Naive thymus-derived CD4-positive, alpha-beta T cell (primary cell): ENCODE results near the gene COL9A2. TPM values are rescaled to one million over a fixed set of nuclear protein-coding genes. Genes with fewer than 3 reads are reported as not detected.

Source experiments
- ATAC-seq: fragments of 150-1000 bp; cut with Tn5 transposase; 2 replicates; pipeline ENCODE4 v1.10.0; 2021; ENCODE audit warnings: mild to moderate bottlenecking, moderate library complexity
- CTCF ChIA-PET: fragments of 350-600 bp; sonication (Branson Sonifier 250); formaldehyde crosslinking; loops from one replicate; lab custom pipeline; 2021; ENCODE audit warnings: antibody characterized with exemption; lab: Charles Lee
- POLR2A ChIA-PET: fragments of 350-600 bp; sonication (Branson Sonifier 250); formaldehyde crosslinking; loops from one replicate; lab custom pipeline; 2021; ENCODE audit warnings: antibody characterized with exemption, inconsistent platforms; lab: Charles Lee
- DNase-seq, 9 donors: peaks; one replicate each; pipeline versions ENCODE4 v3.0.0 to v3.0.0-alpha.2; 2020 to 2022; ENCODE audit warnings: mixed read lengths in 1 of 9
- H3K27ac ChIP-seq: one replicate; pipeline ENCODE4 v1.7.0; 2013; ENCODE audit warnings: mild to moderate bottlenecking, low read depth, low read length, moderate library complexity
- H3K27me3 ChIP-seq, 2 donors: one replicate each; pipeline ENCODE4 v1.7.0; 2013; ENCODE audit warnings: low read length in 2 of 2, mild to moderate bottlenecking in 2 of 2, moderate library complexity in 2 of 2; ENCODE audit not compliant: control insufficient read depth in 2 of 2, insufficient read depth in 2 of 2
- H3K36me3 ChIP-seq, 3 experiments: 1 replicate in 2 of 3; 2 replicates in 1 of 3; pipeline ENCODE4 v1.7.0; 2013; ENCODE audit warnings: low read length in 3 of 3, mild to moderate bottlenecking in 3 of 3, moderate library complexity in 1 of 3; ENCODE audit not compliant: insufficient read depth in 3 of 3, control insufficient read depth in 2 of 3
- H3K4me1 ChIP-seq, 2 donors: one replicate each; pipeline ENCODE4 v1.7.0; 2013; ENCODE audit warnings: low read length in 2 of 2, mild to moderate bottlenecking in 2 of 2, moderate library complexity in 1 of 2; ENCODE audit not compliant: control insufficient read depth in 2 of 2, insufficient read depth in 2 of 2
- H3K4me3 ChIP-seq: 2 replicates; pipeline ENCODE4 v1.7.0; 2013; ENCODE audit warnings: mild to moderate bottlenecking, low read length
- H3K9me3 ChIP-seq, 3 experiments: 1 replicate in 2 of 3; 2 replicates in 1 of 3; pipeline ENCODE4 v1.7.0; 2013; ENCODE audit warnings: low read length in 3 of 3; ENCODE audit not compliant: control insufficient read depth in 2 of 3
- H3K27ac Mint-ChIP-seq, 9 donors: one replicate each; pipeline ENCODE4 v1.8.0; 2020 to 2022; ENCODE audit warnings: mixed read lengths in 9 of 9, mild to moderate bottlenecking in 8 of 9, moderate library complexity in 5 of 9, inconsistent platforms in 2 of 9
- H3K27me3 Mint-ChIP-seq, 5 donors: one replicate each; pipeline ENCODE4 v1.8.0; 2021 to 2022; ENCODE audit warnings: mixed read lengths in 5 of 5, mild to moderate bottlenecking in 1 of 5
- H3K36me3 Mint-ChIP-seq, 5 donors: one replicate each; pipeline ENCODE4 v1.8.0; 2020 to 2022; ENCODE audit warnings: mixed read lengths in 5 of 5, mild to moderate bottlenecking in 3 of 5, inconsistent platforms in 1 of 5
- H3K4me1 Mint-ChIP-seq, 7 donors: one replicate each; pipeline ENCODE4 v1.8.0; 2020 to 2022; ENCODE audit warnings: mixed read lengths in 7 of 7, mild to moderate bottlenecking in 3 of 7, inconsistent platforms in 1 of 7
- H3K4me3 Mint-ChIP-seq, 10 donors: one replicate each; pipeline ENCODE4 v1.8.0; 2020 to 2022; ENCODE audit warnings: mild to moderate bottlenecking in 10 of 10, mixed read lengths in 10 of 10, moderate library complexity in 6 of 10, inconsistent platforms in 2 of 10
- H3K9me3 Mint-ChIP-seq, 11 donors: one replicate each; pipeline ENCODE4 v1.8.0; 2020 to 2022; ENCODE audit warnings: mixed read lengths in 11 of 11, mild to moderate bottlenecking in 4 of 11, inconsistent platforms in 1 of 11, moderate library complexity in 1 of 11
- intact Hi-C, 2 donors: fragments of 100-400 bp; cut with micrococcal nuclease; formaldehyde crosslinking; loops; one replicate each; pipeline ENCODE4 v1.15.1; 2023
- polyA plus RNA-seq, 2 donors: library from polyadenylated mRNA; unstranded; fragments of 300-500 nt; fragmentation: Illumina TruSeq; gene quantifications; one replicate each; pipeline ENCODE4 v1.2.3, GENCODE V29; 2021
- total RNA-seq, 6 experiments: library from RNA in 5 of 6; stranded (reverse) in 5 of 6; gene quantifications; 1 replicate in 5 of 6; 2 replicates in 1 of 6; pipeline ENCODE4 v1.2.3 and lab custom pipeline; 2021 to 2026

Gene COL9A2
- total and polyA plus RNA-seq, 7 experiments from 2014 or later, result 0.43 to 14.6 (median 2.0) TPM

DNA sequence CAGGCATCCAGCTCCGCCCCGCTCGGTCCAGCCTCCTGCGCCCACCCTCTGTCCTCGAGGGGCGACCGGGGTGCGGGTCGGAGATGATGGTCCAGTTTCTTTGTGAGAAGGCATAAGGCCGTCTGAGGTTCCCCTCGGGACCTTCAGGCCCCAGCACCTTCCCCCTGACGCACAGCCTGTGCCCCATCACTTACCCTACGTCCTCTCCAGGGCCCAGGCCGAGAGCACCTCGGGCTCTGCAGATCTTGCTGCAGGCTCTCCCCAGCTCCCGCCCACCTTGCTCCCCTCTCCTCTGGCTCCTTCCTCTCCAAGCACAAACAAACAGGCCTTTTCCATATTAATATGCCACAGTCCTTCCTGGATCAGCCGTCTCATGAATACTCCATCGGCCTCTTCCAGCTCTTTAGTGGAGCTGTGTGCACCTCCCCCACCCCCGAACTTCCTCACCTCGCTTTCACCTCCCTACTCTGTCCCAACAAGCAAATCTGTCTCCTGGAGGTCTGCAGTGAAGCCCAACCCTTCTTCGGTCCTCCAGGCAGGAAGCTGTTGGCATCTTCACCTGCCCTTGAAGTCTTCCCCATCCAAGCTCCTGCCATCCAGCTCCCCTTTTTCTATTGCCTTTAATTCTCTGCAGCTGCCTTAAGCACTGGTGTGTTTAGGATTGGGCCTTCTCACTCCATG is 448 bp upstream of the COL9A2 start:
- Histone ChIP-seq H3K27me3 (no peaks in the 10 kb centered on the region), H3K9me3 (no peaks in the 10 kb centered on the region), H3K4me1 (peaks cover 7% of the 10 kb centered on the region in 2 donors), H3K4me3 (no peak overlapping the region), H3K27ac (no peak overlapping the region), H3K36me3 (no peaks in the 10 kb centered on the region)
- CTCF ChIA-PET, result interaction anchor here (1.6 to 6.7 kb wide), 3 partner anchors 20 to 87 kb away, joined by 3 to 52 read pairs (median 17); no protein-coding TSS in a partner anchor
- Mint-ChIP-seq H3K4me3 (peak overlapping the region; percentile 63 to 95 (median 80)), H3K36me3 (peaks cover 0 to 7% (median 0%) of the 10 kb centered on the region in 5 donors), H3K27me3 (peaks cover 7 to 36% (median 13%) of the 10 kb centered on the region in 5 donors), H3K9me3 (peaks cover 0 to 1% (median 0%) of the 10 kb centered on the region in 11 donors), H3K4me1 (peaks cover 11 to 51% (median 33%) of the 10 kb centered on the region in 7 donors), H3K27ac (peak overlapping the region in 5 of 9 donors; percentile 6 to 88 (median 45))
- DNase-seq, result no peak
- intact Hi-C loops, result loop anchor here in 1 of 2 donors (5.0 kb wide), 1 partner anchor 70 kb away; no protein-coding TSS in a partner anchor
- no peak for ATAC-seq
- POLR2A ChIA-PET, result interaction anchor here (0.6 to 3.0 kb wide), 5 partner anchors 21 to 165 kb away, joined by 3 to 17 read pairs (median 4); partner anchors contain the start of gene SMAP2

DNA sequence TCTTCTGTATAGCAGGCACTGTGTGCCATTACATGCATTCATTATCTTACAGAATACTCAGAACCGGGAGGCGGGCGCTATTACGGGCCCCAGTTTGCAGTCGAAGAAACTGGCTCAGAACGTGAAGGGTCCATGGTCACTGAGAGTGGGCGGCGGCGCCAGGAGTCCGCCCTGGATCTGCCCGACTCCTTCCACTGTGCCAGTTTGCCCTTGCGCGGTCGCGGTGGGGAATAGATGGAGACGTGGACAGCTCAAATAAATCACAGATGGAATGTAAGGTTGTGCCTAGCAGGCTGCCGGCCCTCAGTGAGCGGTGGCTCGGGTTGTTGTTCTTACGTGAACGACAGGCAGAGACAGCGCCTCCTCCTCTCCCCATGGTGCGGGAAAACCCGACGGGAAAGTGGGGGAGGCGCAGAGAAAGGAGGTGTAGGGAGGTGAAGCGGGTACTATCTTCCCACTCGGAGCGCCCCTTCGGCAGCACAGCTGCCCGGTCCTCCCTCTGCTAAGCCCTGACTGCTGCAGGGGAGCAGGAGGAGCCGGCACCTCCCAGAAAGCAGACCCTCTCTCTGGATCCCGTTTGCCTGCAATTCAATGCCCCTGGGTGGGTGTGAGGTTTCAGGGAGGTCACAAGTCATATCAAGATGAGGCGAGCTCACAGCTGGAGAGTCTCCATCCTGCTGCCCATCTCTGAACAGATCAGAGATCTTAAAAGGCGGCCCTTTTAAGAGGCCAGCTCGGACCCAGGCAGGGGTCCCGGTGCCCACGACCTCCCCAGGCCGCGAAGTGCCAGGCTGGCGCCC is 1.1 kb downstream of the COL9A2 start:
- ChIA-PET CTCF (interaction anchor here (0.9 to 6.7 kb wide), 16 partner anchors 22 to 579 kb away, joined by 3 to 52 read pairs (median 3); no protein-coding TSS in a partner anchor), POLR2A (interaction anchor here (0.6 to 3.0 kb wide), 14 partner anchors 23 to 276 kb away, joined by 3 to 17 read pairs (median 4); partner anchors contain the start of genes CAP1, RLF, SMAP2 and ZMPSTE24)
- no peaks in the 10 kb centered on the region for H3K9me3 ChIP-seq
- peaks cover 0 to 1% (median 0%) of the 10 kb centered on the region in 11 donors for H3K9me3 Mint-ChIP-seq
- peak overlapping the region; percentile 46 for H3K27ac ChIP-seq
- no peaks in the 10 kb centered on the region for H3K27me3 ChIP-seq
- peaks cover 0 to 7% (median 0%) of the 10 kb centered on the region in 5 donors for H3K36me3 Mint-ChIP-seq
- H3K4me1 ChIP-seq, result peaks cover 8% of the 10 kb centered on the region in 2 donors
- DNase-seq (peak in 6 of 9 donors; percentile 27 to 47 (median 32)), ATAC-seq (peak; percentile 5)
- peak overlapping the region; percentile 43 to 83 (median 68) for H3K27ac Mint-ChIP-seq
- H3K4me3 Mint-ChIP-seq, result peak overlapping the region; percentile 84 to 95 (median 88)
- no peaks in the 10 kb centered on the region for H3K36me3 ChIP-seq
- intact Hi-C loops, result loop anchor here (1.0 to 5.0 kb wide), 12 partner anchors 22 to 275 kb away; partner anchors contain the start of genes ZMPSTE24 (in 2 of the 2), CAP1 (in 1 of the 2), PPT1 (in 1 of the 2) and RLF (in 1 of the 2)
- H3K4me3 ChIP-seq, result peak overlapping the region; percentile 73
- peaks cover 7 to 36% (median 13%) of the 10 kb centered on the region in 5 donors for H3K27me3 Mint-ChIP-seq
- H3K4me1 Mint-ChIP-seq, result peaks cover 11 to 62% (median 33%) of the 10 kb centered on the region in 7 donors

- ChIA-PET POLR2A (interaction anchor here (0.6 to 3.0 kb wide), 12 partner anchors 23 to 547 kb away, joined by 3 to 17 read pairs (median 5); partner anchors contain the start of genes CITED4, RLF, SMAP2 and ZMPSTE24), CTCF (interaction anchor here (0.8 to 6.7 kb wide), 18 partner anchors 13 to 578 kb away, joined by 3 to 52 read pairs (median 3); no protein-coding TSS in a partner anchor)
- peaks cover 0 to 7% (median 0%) of the 10 kb centered on the region in 5 donors for H3K36me3 Mint-ChIP-seq
- peaks cover 7 to 36% (median 13%) of the 10 kb centered on the region in 5 donors for H3K27me3 Mint-ChIP-seq
- peak overlapping the region; percentile 43 to 84 (median 76) for H3K27ac Mint-ChIP-seq
- Histone ChIP-seq H3K27ac (peak overlapping the region; percentile 46), H3K36me3 (no peaks in the 10 kb centered on the region), H3K9me3 (no peaks in the 10 kb centered on the region), H3K27me3 (no peaks in the 10 kb centered on the region), H3K4me1 (peaks cover 8% of the 10 kb centered on the region in 2 donors), H3K4me3 (peak overlapping the region; percentile 73)
- H3K9me3 Mint-ChIP-seq, result peaks cover 0 to 1% (median 0%) of the 10 kb centered on the region in 11 donors
- peak; percentile 94 for ATAC-seq
- peaks cover 11 to 66% (median 34%) of the 10 kb centered on the region in 7 donors for H3K4me1 Mint-ChIP-seq
- peak overlapping the region; percentile 84 to 95 (median 88) for H3K4me3 Mint-ChIP-seq
- intact Hi-C loops, result loop anchor here (1.0 to 5.0 kb wide), 11 partner anchors 23 to 275 kb away; partner anchors contain the start of genes ZMPSTE24 (in 2 of the 2), CAP1 (in 1 of the 2), PPT1 (in 1 of the 2) and RLF (in 1 of the 2)
- peak; percentile 70 to 90 (median 86) for DNase-seq
These were observed 1.8 kb downstream of the COL9A2 start for GRCh38 chr1:40315239-40315794.

GRCh38 chr1:40314721-40315238 is 2.3 kb downstream of the COL9A2 start:
- Histone ChIP-seq H3K4me3 (peak overlapping the region; percentile 73), H3K36me3 (no peaks in the 10 kb centered on the region), H3K4me1 (peaks cover 8% of the 10 kb centered on the region in 2 donors), H3K27me3 (no peaks in the 10 kb centered on the region), H3K27ac (no peak overlapping the region), H3K9me3 (no peaks in the 10 kb centered on the region)
- CTCF ChIA-PET, result interaction anchor here (0.8 to 6.7 kb wide), 14 partner anchors 13 to 578 kb away, joined by 3 to 52 read pairs (median 4); no protein-coding TSS in a partner anchor
- peak in 1 of 9 donors; percentile 16 for DNase-seq
- Mint-ChIP-seq H3K9me3 (peaks cover 0 to 1% (median 0%) of the 10 kb centered on the region in 11 donors), H3K27me3 (peaks cover 7 to 35% (median 13%) of the 10 kb centered on the region in 5 donors), H3K27ac (peak overlapping the region in 6 of 9 donors; percentile 41 to 84 (median 74)), H3K4me1 (peaks cover 11 to 66% (median 34%) of the 10 kb centered on the region in 7 donors), H3K36me3 (peaks cover 0 to 7% (median 0%) of the 10 kb centered on the region in 5 donors), H3K4me3 (peak overlapping the region; percentile 84 to 95 (median 88))
- no peak for ATAC-seq
- intact Hi-C loops, result loop anchor here (1.0 to 5.0 kb wide), 11 partner anchors 24 to 274 kb away; partner anchors contain the start of genes ZMPSTE24 (in 2 of the 2), CAP1 (in 1 of the 2), PPT1 (in 1 of the 2) and RLF (in 1 of the 2)
- POLR2A ChIA-PET, result interaction anchor here (0.6 to 3.0 kb wide), 10 partner anchors 24 to 547 kb away, joined by 3 to 17 read pairs (median 4); partner anchors contain the start of genes CITED4, RLF and SMAP2

DNA sequence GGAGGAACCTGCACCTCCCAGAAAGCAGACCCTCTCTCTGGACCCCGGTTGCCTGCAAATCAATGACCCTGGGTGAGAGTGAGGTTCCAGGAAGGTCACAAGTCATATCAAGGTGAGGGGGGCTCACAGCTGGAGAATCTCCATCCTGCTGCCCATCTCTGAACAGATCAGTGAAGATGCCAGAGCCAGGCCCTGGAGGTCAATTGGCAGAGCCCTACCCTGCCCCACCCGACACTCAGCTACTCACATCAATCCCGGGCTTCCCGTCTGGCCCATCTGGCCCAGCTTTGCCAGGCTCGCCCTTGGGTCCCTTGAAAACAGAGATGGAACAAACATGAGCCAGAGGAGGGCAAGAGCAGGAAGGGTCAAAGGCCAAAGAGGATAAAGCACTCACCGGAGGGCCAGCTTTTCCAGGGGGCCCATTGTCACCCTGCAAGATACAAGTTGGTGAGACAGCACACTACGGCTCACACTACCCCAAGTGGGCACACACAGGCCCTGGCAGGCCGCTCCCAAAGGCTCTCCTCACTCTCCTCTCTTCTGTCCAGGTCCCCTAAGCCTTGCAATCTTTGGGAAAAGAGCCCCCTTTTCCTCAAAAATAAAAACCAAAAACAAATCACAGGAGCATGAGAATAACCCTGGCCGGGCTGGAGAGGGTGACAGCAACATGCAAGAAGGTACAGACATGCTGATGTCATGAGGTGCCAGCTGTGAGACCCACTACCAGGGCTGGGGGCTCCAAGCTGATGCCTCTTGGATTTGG is 2.9 kb downstream of the COL9A2 start:
- intact Hi-C loops, result loop anchor here (2.0 kb wide), 5 partner anchors 25 to 273 kb away; partner anchors contain the start of genes CAP1 (in 1 of the 2), PPT1 (in 1 of the 2) and SMAP2 (in 1 of the 2)
- peaks cover 0 to 1% (median 0%) of the 10 kb centered on the region in 11 donors for H3K9me3 Mint-ChIP-seq
- Histone ChIP-seq H3K27me3 (no peaks in the 10 kb centered on the region), H3K27ac (no peak overlapping the region), H3K4me1 (peaks cover 8% of the 10 kb centered on the region in 2 donors), H3K36me3 (no peaks in the 10 kb centered on the region), H3K4me3 (no peak overlapping the region), H3K9me3 (no peaks in the 10 kb centered on the region)
- DNase-seq (no peak), ATAC-seq (no peak)
- peak overlapping the region in 5 of 9 donors; percentile 24 to 84 (median 65) for H3K27ac Mint-ChIP-seq
- ChIA-PET CTCF (interaction anchor here (0.8 to 6.7 kb wide), 9 partner anchors 14 to 236 kb away, joined by 3 to 52 read pairs (median 7); no protein-coding TSS in a partner anchor), POLR2A (interaction anchor here (0.6 to 3.0 kb wide), 9 partner anchors 60 to 548 kb away, joined by 3 to 17 read pairs (median 4); partner anchors contain the start of genes CITED4, RLF and SMAP2)
- peak overlapping the region in 8 of 10 donors; percentile 13 to 95 (median 86) for H3K4me3 Mint-ChIP-seq
- peaks cover 11 to 63% (median 34%) of the 10 kb centered on the region in 7 donors for H3K4me1 Mint-ChIP-seq
- H3K36me3 Mint-ChIP-seq, result peaks cover 0 to 7% (median 0%) of the 10 kb centered on the region in 5 donors
- H3K27me3 Mint-ChIP-seq, result peaks cover 7 to 30% (median 13%) of the 10 kb centered on the region in 5 donors
